ENCODE data around the gene RAI14.

- TF ChIP-seq CTCF (conservative IDR thresholded peaks at IDR 0.05 in 1 of 2, IDR thresholded peaks at IDR 0.05 in 1 of 2; ENCODE audit: low read depth in 1 of 2, low read length in 2 of 2) (no peak), EZH2 (IDR thresholded peaks at IDR 0.05; ENCODE audit: low read length, missing control alignments) (no peak)
Measured at GRCh38 chr5:34849253-34849652, 193.1 kb downstream of the RAI14 start.
